Left ventricle myocardium superior (tissue), 1 donor: ENCODE results near the gene HACD3. TPM values are rescaled to one million over a fixed set of nuclear protein-coding genes. Genes with fewer than 3 reads are reported as not detected.

Experiments
- total RNA-seq: library from RNA; stranded (reverse); fragmentation: NEBNext Ultra II Directional; extraction: Animal tissue kit (Norgen Biotek cat#: 25700); gene quantifications from one replicate; pipeline ENCODE4 v1.2.1, GENCODE V29; 2021
- donor health status: DM: no; HTN: yes; CAD: no; lungs with severe emphysema.

The HACD3 gene
- total RNA-seq, 1 donor from 2014 or later = 10.9 TPM

Other genes starting within 250 kb of the HACD3 start
- gene PARP16, start 243.6 kb upstream of the HACD3 start, total RNA-seq = 4.1 TPM
- not detected for gene RNU5A-1, start 234.4 kb upstream of the HACD3 start, total RNA-seq
- 40.8 TPM for gene RNU5B-1, start 225.8 kb upstream of the HACD3 start, total RNA-seq
- 0.10 TPM for gene IGDCC3, start 152.5 kb upstream of the HACD3 start, total RNA-seq
- gene IGDCC4, start 107.5 kb upstream of the HACD3 start, total RNA-seq = 2.4 TPM
- gene DPP8, start 12.8 kb upstream of the HACD3 start, total RNA-seq = 36.5 TPM
- 10.3 TPM for gene INTS14, start 80.7 kb downstream of the HACD3 start, total RNA-seq
- 1.7 TPM for gene SLC24A1, start 91.5 kb downstream of the HACD3 start, total RNA-seq